Activated naive CD4-positive, alpha-beta T cell treated with anti-CD3 and anti-CD28 coated beads, Interleukin-2, amount 50 U/mL, for 24 hours (primary cell): ENCODE results near the gene FERMT3.

Source experiments
- H3K27ac Mint-ChIP-seq: one replicate; pipeline ENCODE4 v1.8.0; 2021; ENCODE audit warnings: mild to moderate bottlenecking, mixed read lengths
- H3K27me3 Mint-ChIP-seq: one replicate; pipeline ENCODE4 v1.8.0; 2021; ENCODE audit warnings: mixed read lengths
- H3K36me3 Mint-ChIP-seq: one replicate; pipeline ENCODE4 v1.8.0; 2021; ENCODE audit warnings: mixed read lengths
- H3K4me1 Mint-ChIP-seq: one replicate; pipeline ENCODE4 v1.8.0; 2021; ENCODE audit warnings: mixed read lengths
- H3K4me3 Mint-ChIP-seq: one replicate; pipeline ENCODE4 v1.8.0; 2021; ENCODE audit warnings: mild to moderate bottlenecking, mixed read lengths
- H3K9me3 Mint-ChIP-seq: one replicate; pipeline ENCODE4 v1.8.0; 2021; ENCODE audit warnings: mixed read lengths

Gene FERMT3

DNA sequence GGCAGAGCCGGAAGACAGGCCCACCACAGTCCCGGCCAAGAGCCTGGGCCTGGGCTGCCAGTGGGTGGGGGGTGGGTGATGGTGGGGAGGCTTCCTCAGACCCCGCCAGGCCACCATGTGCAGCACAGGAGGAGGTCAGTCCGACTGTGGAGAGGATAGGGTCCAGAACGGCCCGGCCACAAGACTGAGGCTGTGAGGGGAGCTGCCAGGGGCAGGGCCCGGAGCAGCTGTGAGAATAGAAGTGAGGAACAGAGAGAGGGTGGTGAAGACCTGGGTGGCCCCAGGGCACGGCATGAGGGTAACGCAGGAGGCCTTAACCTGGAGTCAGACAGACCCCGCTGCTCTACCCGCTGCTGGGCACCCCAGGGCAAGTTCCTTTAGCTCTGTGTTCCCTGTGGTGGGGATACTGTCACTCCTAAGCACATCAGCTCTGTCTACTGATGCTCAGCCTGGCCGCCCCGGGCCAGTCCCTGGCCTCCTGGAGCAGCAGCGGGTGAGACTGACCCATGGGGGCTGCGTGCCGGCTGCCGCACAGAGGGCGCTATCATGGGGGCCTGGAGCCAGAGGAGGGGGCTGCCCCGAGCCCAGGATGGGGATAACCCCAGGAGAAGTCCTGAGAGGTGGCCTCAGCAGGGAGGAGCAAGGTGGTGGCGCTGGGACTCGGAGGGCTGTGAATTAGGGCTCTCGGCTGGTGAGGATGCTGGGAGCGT, 1.7 kb downstream of the FERMT3 start:
- Mint-ChIP-seq H3K27ac (peak overlapping the region; percentile 94), H3K4me1 (peaks cover 43% of the 10 kb centered on the region), H3K36me3 (peaks cover 20% of the 10 kb centered on the region)

GRCh38 chr11:64208796-64209562, 2.5 kb downstream of the FERMT3 start:
- Mint-ChIP-seq H3K4me1 (peaks cover 41% of the 10 kb centered on the region), H3K9me3 (no peaks in the 10 kb centered on the region)

More for the DNA sequence above, 1.7 kb downstream of the FERMT3 start:
- peak overlapping the region; percentile 93 for H3K4me3 Mint-ChIP-seq
- no peaks in the 10 kb centered on the region for H3K27me3 Mint-ChIP-seq
- H3K9me3 Mint-ChIP-seq, result no peaks in the 10 kb centered on the region

GRCh38 chr11:64209563-64209843, 3.0 kb downstream of the FERMT3 start:
- Mint-ChIP-seq H3K27me3 (no peaks in the 10 kb centered on the region), H3K4me1 (peaks cover 36% of the 10 kb centered on the region), H3K27ac (peak overlapping the region; percentile 88), H3K36me3 (peaks cover 18% of the 10 kb centered on the region), H3K4me3 (peak overlapping the region; percentile 4), H3K9me3 (no peaks in the 10 kb centered on the region)

More at GRCh38 chr11:64208796-64209562, 2.5 kb downstream of the FERMT3 start:
- peak overlapping the region; percentile 88 for H3K27ac Mint-ChIP-seq
- H3K4me3 Mint-ChIP-seq, result peak overlapping the region; percentile 93
- H3K27me3 Mint-ChIP-seq, result no peaks in the 10 kb centered on the region
- peaks cover 21% of the 10 kb centered on the region for H3K36me3 Mint-ChIP-seq

DNA sequence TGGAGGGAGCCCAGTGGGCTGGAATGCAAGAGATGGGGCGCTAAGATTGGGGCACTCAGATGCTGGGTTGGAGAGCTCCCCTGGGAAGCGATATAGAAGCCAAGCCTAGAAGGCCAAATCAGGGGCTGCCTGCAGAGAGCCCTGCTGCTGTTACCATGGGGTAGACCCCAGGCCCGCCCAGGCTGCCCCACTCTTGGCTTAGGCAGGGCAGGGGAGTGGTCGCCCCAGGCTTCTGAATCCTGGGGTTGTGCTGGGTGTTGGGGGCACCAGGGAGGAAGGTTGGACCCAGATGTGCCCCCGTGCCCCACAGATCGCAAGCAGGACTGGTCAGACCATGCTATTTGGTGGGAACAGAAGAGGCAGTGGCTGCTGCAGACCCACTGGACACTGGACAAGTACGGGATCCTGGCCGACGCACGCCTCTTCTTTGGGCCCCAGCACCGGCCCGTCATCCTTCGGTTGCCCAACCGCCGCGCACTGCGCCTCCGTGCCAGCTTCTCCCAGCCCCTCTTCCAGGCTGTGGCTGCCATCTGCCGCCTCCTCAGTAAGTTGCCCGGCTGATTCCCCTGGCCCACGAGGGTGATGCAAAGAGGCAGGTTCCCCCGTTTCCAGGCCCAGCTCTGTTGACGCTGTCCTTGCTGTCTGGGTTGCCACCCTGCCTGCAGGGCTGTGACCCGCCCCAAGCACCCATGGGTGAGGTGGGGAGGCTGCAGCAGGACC, 3.9 kb downstream of the FERMT3 start:
- Mint-ChIP-seq H3K27ac (no peak overlapping the region), H3K36me3 (peaks cover 20% of the 10 kb centered on the region)

DNA sequence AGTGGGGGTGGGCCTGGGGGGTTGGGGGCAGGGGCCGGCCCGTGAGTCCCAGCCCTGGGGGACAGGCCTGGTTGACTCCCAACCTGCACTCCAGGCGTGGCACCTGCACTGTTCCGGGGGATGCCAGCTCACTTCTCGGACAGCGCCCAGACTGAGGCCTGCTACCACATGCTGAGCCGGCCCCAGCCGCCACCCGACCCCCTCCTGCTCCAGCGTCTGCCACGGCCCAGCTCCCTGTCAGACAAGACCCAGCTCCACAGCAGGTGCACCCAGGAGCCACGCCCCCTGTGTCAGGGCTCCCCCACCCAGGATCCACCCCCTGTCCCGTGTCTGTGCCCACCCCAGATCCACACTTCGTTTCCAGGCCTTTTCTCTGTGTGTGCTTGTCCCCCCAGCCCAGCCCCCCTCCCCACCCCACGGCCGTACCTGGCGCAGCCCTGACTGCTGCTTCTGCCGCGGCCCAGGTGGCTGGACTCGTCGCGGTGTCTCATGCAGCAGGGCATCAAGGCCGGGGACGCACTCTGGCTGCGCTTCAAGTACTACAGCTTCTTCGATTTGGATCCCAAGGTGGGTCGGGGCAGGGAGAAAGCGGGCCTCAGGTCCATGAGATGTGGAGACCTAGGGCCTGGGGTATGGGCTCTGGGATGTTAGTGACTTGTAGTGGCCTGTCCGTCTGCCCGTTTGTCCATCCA, 4.8 kb downstream of the FERMT3 start:
- peaks cover 20% of the 10 kb centered on the region for H3K36me3 Mint-ChIP-seq
- no peaks in the 10 kb centered on the region for H3K27me3 Mint-ChIP-seq
- peak overlapping the region; percentile 59 for H3K27ac Mint-ChIP-seq
- H3K4me3 Mint-ChIP-seq, result no peak overlapping the region
- peaks cover 32% of the 10 kb centered on the region for H3K4me1 Mint-ChIP-seq
- H3K9me3 Mint-ChIP-seq, result no peaks in the 10 kb centered on the region

More for the DNA sequence above, 3.9 kb downstream of the FERMT3 start:
- H3K4me3 Mint-ChIP-seq, result no peak overlapping the region
- H3K4me1 Mint-ChIP-seq, result peaks cover 38% of the 10 kb centered on the region
- H3K9me3 Mint-ChIP-seq, result no peaks in the 10 kb centered on the region
- H3K27me3 Mint-ChIP-seq, result no peaks in the 10 kb centered on the region

DNA sequence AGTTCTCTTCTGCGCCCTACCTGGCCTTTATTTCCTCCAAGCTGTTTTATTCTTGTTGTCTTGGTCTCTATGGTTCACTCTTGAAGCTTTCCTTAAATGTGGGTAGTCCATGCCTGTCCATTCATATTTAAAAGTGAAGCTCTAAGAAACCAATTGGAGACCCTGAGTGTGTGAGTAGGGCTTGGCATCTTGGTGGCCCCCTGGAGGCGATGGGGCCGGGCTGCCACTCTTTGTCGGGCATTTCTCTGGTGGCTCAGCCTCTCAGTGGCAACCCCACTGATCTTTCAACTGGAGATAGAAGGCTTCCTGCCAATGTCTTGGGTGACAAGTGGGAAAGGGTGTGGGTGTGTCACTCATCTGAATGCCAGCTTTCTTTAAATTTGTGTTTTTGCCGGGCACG, 10.4 kb downstream of the FERMT3 start:
- H3K4me3 Mint-ChIP-seq, result no peak overlapping the region
- no peaks in the 10 kb centered on the region for H3K9me3 Mint-ChIP-seq
- H3K27ac Mint-ChIP-seq, result no peak overlapping the region
- no peaks in the 10 kb centered on the region for H3K27me3 Mint-ChIP-seq
- H3K36me3 Mint-ChIP-seq, result peaks cover 15% of the 10 kb centered on the region
- H3K4me1 Mint-ChIP-seq, result peaks cover 27% of the 10 kb centered on the region

DNA sequence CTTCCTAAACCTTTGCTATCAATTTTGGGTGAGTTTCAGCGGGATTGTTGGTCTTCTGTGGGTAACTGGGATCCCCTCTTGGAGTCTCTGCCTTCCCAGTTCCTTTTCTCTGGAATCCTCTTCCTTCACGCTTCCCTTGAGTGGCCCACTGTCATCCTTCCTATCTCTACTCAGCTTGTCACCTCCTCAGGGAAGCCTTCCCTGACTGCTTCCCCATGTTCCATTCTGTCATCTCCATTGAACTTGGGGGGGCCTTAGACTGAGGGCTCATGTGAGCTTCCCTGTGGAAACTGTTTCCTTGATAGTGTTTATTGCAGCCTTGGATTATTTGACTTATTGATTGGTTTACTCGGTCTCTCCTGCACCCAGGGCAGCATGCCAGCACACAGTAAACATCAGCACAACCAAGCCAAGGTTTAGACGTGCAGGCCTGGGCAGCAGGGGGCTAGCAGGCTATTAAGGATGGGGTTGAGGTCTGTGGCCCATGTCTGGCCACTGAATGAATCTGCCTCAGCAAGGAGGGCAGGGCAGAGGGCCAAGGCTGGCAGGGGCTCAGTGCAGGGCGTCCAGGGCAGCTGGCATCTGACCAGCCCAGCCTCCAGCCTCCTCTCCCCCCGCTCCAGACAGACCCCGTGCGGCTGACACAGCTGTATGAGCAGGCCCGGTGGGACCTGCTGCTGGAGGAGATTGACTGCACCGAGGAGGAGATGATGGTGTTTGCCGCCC, 12.3 kb downstream of the FERMT3 start:
- H3K27me3 Mint-ChIP-seq, result no peaks in the 10 kb centered on the region
- no peak overlapping the region for H3K4me3 Mint-ChIP-seq
- no peaks in the 10 kb centered on the region for H3K9me3 Mint-ChIP-seq
- H3K27ac Mint-ChIP-seq, result peak overlapping the region; percentile 19
- H3K36me3 Mint-ChIP-seq, result peaks cover 10% of the 10 kb centered on the region
- peaks cover 15% of the 10 kb centered on the region for H3K4me1 Mint-ChIP-seq

GRCh38 chr11:64219354-64219684, 12.8 kb downstream of the FERMT3 start:
- H3K27me3 Mint-ChIP-seq, result no peaks in the 10 kb centered on the region
- H3K36me3 Mint-ChIP-seq, result peaks cover 8% of the 10 kb centered on the region
- no peaks in the 10 kb centered on the region for H3K9me3 Mint-ChIP-seq
- H3K27ac Mint-ChIP-seq, result no peak overlapping the region
- H3K4me1 Mint-ChIP-seq, result peaks cover 13% of the 10 kb centered on the region
- H3K4me3 Mint-ChIP-seq, result no peak overlapping the region

- H3K27me3 Mint-ChIP-seq, result no peaks in the 10 kb centered on the region
- H3K4me3 Mint-ChIP-seq, result no peak overlapping the region
- H3K36me3 Mint-ChIP-seq, result peaks cover 8% of the 10 kb centered on the region
- H3K4me1 Mint-ChIP-seq, result peaks cover 15% of the 10 kb centered on the region
- H3K9me3 Mint-ChIP-seq, result no peaks in the 10 kb centered on the region
- H3K27ac Mint-ChIP-seq, result no peak overlapping the region
Measured at GRCh38 chr11:64219755-64220154, 13.2 kb downstream of the FERMT3 start.

GRCh38 chr11:64220271-64220670, 13.8 kb downstream of the FERMT3 start:
- H3K4me1 Mint-ChIP-seq, result peaks cover 15% of the 10 kb centered on the region
- peaks cover 4% of the 10 kb centered on the region for H3K36me3 Mint-ChIP-seq
- H3K27ac Mint-ChIP-seq, result no peak overlapping the region
- no peaks in the 10 kb centered on the region for H3K9me3 Mint-ChIP-seq
- no peak overlapping the region for H3K4me3 Mint-ChIP-seq
- no peaks in the 10 kb centered on the region for H3K27me3 Mint-ChIP-seq

GRCh38 chr11:64220798-64221197, 14.3 kb downstream of the FERMT3 start:
- Mint-ChIP-seq H3K4me3 (no peak overlapping the region), H3K9me3 (no peaks in the 10 kb centered on the region), H3K36me3 (peaks cover 4% of the 10 kb centered on the region), H3K27me3 (no peaks in the 10 kb centered on the region), H3K4me1 (peaks cover 17% of the 10 kb centered on the region), H3K27ac (no peak overlapping the region)

GRCh38 chr11:64222651-64223000, 16.1 kb downstream of the FERMT3 start:
- Mint-ChIP-seq H3K4me3 (no peak overlapping the region), H3K36me3 (no peaks in the 10 kb centered on the region), H3K27ac (no peak overlapping the region), H3K9me3 (no peaks in the 10 kb centered on the region), H3K27me3 (no peaks in the 10 kb centered on the region), H3K4me1 (peaks cover 22% of the 10 kb centered on the region)

- no peaks in the 10 kb centered on the region for H3K27me3 Mint-ChIP-seq
- H3K9me3 Mint-ChIP-seq, result no peaks in the 10 kb centered on the region
- H3K27ac Mint-ChIP-seq, result no peak overlapping the region
- no peak overlapping the region for H3K4me3 Mint-ChIP-seq
- H3K4me1 Mint-ChIP-seq, result peaks cover 25% of the 10 kb centered on the region
- H3K36me3 Mint-ChIP-seq, result no peaks in the 10 kb centered on the region
Measured at GRCh38 chr11:64223001-64223651, 16.6 kb downstream of the FERMT3 start.

- H3K4me3 Mint-ChIP-seq, result peak overlapping the region; percentile 87
- H3K27me3 Mint-ChIP-seq, result no peaks in the 10 kb centered on the region
- H3K36me3 Mint-ChIP-seq, result no peaks in the 10 kb centered on the region
- peak overlapping the region; percentile 17 for H3K27ac Mint-ChIP-seq
- no peaks in the 10 kb centered on the region for H3K9me3 Mint-ChIP-seq
- H3K4me1 Mint-ChIP-seq, result peaks cover 28% of the 10 kb centered on the region
Measured at GRCh38 chr11:64224151-64224890, 17.8 kb downstream of the FERMT3 start.
